RWPE1 (cell line): ENCODE results near the gene OSBPL7.

Experiments used
- CTCF ChIA-PET: fragments of 350-600 bp; sonication (Branson Sonifier 250); formaldehyde crosslinking; extraction: SDS; loops from one replicate; lab custom pipeline; 2021; lab: Yijun Ruan, JAX
- POLR2A ChIA-PET: fragments of 400-600 bp; formaldehyde crosslinking; extraction: SDS; loops from one replicate; lab custom pipeline; 2020; ENCODE audit warnings: antibody characterized with exemption; ENCODE audit not compliant: low non-redundant PET; lab: Yijun Ruan, JAX
- DNase-seq: peaks from one replicate; pipeline ENCODE4 v3.0.0; 2012; ENCODE audit warnings: low spot score
- H3K27ac ChIP-seq: fragments of 450-650 bp; 2 replicates; pipeline ENCODE4 v1.5.1; 2017
- CTCF ChIP-seq: fragments of 450-650 bp; conservative IDR thresholded peaks from 2 replicates; pipeline ENCODE4 v1.5.1; 2017; ENCODE audit warnings: low read depth, mild to moderate bottlenecking

OSBPL7 gene

DNA sequence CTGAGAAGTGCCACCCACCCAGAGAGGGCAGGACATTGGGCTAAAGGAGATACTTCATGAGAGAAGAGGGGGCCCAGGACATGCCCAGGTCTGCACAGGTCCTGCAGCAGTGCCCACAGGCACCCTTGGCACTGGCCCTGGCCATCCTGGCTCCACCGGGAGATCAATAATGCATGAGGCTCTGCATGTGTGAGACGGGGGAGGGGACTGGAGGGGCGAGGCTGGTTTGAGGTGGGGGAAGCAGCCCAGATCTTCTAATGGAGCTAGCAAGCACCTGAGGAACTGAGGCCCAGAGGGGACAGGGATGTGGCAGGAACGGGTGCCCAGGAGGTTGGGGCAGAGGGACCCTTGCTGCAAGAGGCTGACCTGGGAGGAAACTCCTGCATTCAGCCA, 567 bp downstream of the OSBPL7 start:
- TF ChIP-seq CTCF: no peak
- H3K27ac ChIP-seq: peak overlapping the region; percentile 78
- ChIA-PET CTCF (interaction anchor here (0.5 to 1.3 kb wide), 2 partner anchors 20 to 151 kb away, joined by 4 read pairs; partner anchors contain the start of gene SCRN2), POLR2A (no interaction called here)
- DNase-seq: no peak

GRCh38 chr17:47820033-47820789, 1.4 kb downstream of the OSBPL7 start:
- peak overlapping the region; percentile 78 for H3K27ac ChIP-seq
- no peak for TF ChIP-seq CTCF
- no peak for DNase-seq
- ChIA-PET CTCF (no interaction called here), POLR2A (no interaction called here)

- ChIA-PET CTCF (no interaction called here), POLR2A (no interaction called here)
- no peak for TF ChIP-seq CTCF
- peak overlapping the region; percentile 78 for H3K27ac ChIP-seq
- no peak for DNase-seq
Measured at GRCh38 chr17:47819475-47819874, 2.1 kb downstream of the OSBPL7 start.

DNA sequence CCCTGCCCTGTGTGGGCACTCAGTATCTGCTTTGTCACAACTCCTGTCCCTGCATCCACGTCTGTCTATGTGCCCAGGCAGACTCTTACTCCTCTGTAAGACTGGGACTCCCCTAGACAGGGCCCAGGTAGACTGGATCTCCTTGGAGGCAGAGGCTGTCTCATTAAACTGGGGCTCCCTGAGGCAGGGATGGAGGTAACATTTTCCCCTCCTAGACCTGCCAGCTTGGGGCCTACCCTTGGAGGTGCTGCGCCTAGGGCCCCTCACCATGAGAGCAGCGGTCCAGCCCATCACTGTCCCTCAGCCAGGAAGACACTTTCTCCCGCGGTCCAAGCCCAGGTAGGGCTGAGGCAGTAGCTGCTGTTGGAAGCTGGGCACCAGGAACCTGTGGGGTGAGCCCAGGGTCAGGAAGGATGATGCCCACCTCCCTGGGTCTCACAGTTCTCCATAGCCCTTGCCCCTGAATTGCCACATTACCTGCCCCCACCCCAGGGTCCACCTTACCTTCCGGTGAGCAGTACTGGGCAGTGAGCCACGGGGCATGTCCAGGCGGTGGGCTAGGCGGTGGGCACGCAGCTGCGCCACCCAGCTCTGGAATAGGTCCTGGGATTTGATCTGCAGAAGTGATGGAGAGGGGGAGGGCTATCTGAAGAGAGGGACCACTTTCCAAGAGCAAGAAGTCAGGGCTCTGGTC, 3.4 kb downstream of the OSBPL7 start:
- TF ChIP-seq CTCF: no peak
- peak overlapping the region; percentile 78 for H3K27ac ChIP-seq
- no peak for DNase-seq
- CTCF ChIA-PET: no interaction called here
- POLR2A ChIA-PET: no interaction called here

- no peak for DNase-seq
- H3K27ac ChIP-seq: peak overlapping the region; percentile 78
- no peak for TF ChIP-seq CTCF
- ChIA-PET CTCF (no interaction called here), POLR2A (no interaction called here)
Measured at GRCh38 chr17:47816947-47817346, 4.6 kb downstream of the OSBPL7 start.

- ChIA-PET CTCF (no interaction called here), POLR2A (no interaction called here)
- no peak overlapping the region for H3K27ac ChIP-seq
- TF ChIP-seq CTCF: no peak
- no peak for DNase-seq
Measured at GRCh38 chr17:47816111-47816735, 5.4 kb downstream of the OSBPL7 start.
